ENCODE data around the gene CROCC.

- TF ChIP-seq CTCF (IDR thresholded peaks at IDR 0.05) (no peak), EP300 (IDR thresholded peaks at IDR 0.05) (no peak), POLR2A (IDR thresholded peaks at IDR 0.05) (no peak)
Measured at GRCh38 chr1:17001760-17002523, 80.2 kb downstream of the CROCC start.
